ENCODE data around the gene PPP1R15A.

The PPP1R15A gene

GRCh38 chr19:48920949-48921348 lies 48.7 kb downstream of the PPP1R15A start:
- TF ChIP-seq, protein P1, sequence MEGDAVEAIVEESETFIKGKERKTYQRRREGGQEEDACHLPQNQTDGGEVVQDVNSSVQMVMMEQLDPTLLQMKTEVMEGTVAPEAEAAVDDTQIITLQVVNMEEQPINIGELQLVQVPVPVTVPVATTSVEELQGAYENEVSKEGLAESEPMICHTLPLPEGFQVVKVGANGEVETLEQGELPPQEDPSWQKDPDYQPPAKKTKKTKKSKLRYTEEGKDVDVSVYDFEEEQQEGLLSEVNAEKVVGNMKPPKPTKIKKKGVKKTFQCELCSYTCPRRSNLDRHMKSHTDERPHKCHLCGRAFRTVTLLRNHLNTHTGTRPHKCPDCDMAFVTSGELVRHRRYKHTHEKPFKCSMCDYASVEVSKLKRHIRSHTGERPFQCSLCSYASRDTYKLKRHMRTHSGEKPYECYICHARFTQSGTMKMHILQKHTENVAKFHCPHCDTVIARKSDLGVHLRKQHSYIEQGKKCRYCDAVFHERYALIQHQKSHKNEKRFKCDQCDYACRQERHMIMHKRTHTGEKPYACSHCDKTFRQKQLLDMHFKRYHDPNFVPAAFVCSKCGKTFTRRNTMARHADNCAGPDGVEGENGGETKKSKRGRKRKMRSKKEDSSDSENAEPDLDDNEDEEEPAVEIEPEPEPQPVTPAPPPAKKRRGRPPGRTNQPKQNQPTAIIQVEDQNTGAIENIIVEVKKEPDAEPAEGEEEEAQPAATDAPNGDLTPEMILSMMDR (conservative IDR thresholded peaks at IDR 0.05; ENCODE audit: low read depth, low read length), result no peak
- H3K4me3 ChIP-seq (ENCODE audit: low read depth, low read length), result no peak overlapping the region
- no peak for DNase-seq (ENCODE audit: low read depth)

DNA sequence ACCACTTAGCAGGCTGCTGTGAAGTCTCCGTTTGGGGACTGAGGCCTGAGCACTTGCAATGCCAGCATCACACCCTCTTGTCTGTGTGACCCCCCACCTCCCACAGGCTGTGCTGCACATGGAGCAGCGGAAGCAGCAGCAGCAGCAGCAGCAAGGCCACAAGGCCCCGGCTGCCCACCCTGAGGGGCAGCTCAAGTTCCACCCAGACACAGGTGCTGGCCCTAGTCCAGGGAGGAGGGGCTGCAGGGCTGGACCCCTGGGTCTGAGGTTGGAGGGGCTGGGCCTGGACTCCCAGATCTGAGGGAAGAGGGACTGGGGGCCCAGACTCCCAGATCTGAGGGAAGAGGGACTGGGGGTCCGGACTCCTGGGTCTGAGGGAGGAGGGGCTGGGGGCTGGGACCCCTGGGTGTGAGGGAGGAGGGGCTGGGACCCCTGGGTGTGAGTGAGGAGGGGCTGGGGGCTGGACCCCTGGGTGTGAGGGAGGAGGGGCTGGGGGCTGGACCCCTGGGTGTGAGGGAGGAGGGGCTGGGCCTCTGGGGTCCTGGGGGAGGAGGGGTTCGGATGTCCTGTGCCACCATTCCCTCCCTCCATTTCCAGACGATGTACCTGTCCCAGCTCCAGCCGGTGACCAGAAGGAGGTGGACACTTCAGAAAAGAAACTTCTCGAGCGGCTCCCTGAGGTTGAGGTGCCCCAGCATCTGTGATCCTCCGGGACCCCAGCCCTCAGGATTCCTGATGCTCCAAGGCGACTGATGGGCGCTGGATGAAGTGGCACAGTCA lies 49.7 kb downstream of the PPP1R15A start:
- TF ChIP-seq, protein P1 (conservative IDR thresholded peaks at IDR 0.05; ENCODE audit: low read depth, low read length), result no peak
- DNase-seq (ENCODE audit: low read depth), result no peak
- no peak overlapping the region for H3K4me3 ChIP-seq (ENCODE audit: low read depth, low read length)

DNA sequence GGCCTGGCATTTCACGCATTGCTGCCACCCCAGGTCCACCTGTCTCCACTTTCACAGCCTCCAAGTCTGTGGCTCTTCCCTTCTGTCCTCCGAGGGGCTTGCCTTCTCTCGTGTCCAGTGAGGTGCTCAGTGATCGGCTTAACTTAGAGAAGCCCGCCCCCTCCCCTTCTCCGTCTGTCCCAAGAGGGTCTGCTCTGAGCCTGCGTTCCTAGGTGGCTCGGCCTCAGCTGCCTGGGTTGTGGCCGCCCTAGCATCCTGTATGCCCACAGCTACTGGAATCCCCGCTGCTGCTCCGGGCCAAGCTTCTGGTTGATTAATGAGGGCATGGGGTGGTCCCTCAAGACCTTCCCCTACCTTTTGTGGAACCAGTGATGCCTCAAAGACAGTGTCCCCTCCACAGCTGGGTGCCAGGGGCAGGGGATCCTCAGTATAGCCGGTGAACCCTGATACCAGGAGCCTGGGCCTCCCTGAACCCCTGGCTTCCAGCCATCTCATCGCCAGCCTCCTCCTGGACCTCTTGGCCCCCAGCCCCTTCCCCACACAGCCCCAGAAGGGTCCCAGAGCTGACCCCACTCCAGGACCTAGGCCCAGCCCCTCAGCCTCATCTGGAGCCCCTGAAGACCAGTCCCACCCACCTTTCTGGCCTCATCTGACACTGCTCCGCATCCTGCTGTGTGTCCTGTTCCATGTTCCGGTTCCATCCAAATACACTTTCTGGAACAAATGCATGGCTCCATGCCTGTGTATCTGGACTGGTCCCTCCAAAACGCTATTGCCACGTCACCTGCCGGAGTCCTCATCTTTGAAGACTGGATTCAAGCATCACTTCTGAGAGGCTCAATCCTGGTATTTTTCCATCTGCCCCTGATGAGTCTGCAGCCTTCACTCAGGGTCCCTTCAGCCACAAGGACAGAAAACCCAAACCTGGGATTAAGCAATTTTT lies 50.6 kb downstream of the PPP1R15A start:
- no peak overlapping the region for H3K4me3 ChIP-seq (ENCODE audit: low read depth, low read length)
- TF ChIP-seq, protein P1 (conservative IDR thresholded peaks at IDR 0.05; ENCODE audit: low read depth, low read length), result no peak
- no peak for DNase-seq (ENCODE audit: low read depth)

GRCh38 chr19:48925240-48925843 lies 53.1 kb downstream of the PPP1R15A start:
- TF ChIP-seq, protein P1 (conservative IDR thresholded peaks at IDR 0.05; ENCODE audit: low read depth, low read length), result no peak
- DNase-seq (ENCODE audit: low read depth), result peak; percentile 13
- H3K4me3 ChIP-seq (ENCODE audit: low read depth, low read length), result no peak overlapping the region
